GM21367 (cell line): ENCODE measurements around the gene ZNF407.

ENCODE experiments used
- ATAC-seq: cut with Tn5 transposase; IDR thresholded peaks from one replicate; pipeline ENCODE4 v1.9.1; 2021; ENCODE audit not compliant: unreplicated experiment

The ZNF407 gene

DNA sequence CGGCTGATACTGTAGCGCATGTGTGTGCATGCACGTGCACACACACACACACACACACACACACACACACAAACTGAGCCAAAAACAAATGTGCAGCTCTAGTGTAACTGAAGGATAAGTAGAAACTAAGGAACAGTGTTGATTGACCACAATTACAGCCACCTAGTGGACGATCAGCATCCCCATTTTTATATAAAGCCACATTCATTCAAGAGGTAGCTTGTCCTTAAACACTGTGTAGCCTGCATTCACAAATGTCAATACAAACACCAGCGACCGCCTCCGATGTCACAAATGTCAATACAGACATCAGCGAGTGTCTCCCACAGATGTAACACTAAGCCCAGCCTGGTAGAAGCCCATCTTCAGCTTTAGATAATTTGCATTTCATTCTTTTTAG lies 443.9 kb downstream of the ZNF407 start:
- no peak for ATAC-seq

DNA sequence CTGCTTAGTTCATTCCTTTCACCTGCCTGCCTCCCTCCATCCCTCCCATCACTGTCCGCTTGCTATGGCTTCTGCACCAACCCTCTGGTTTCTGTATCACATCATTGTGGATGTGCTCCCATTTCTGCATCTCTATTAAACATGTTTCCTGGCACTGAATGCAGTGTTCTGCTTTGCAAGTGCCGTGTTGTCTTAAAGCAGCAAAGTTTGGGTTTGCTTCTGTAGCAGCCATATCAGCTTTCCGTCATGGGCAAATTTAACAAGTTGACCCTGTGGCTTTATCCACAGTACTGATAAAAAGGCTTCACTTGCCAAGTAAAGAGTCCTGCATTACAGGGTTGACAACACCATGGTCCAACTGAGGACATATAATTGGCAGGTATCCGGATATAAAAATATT lies 445.8 kb downstream of the ZNF407 start:
- no peak for ATAC-seq

DNA sequence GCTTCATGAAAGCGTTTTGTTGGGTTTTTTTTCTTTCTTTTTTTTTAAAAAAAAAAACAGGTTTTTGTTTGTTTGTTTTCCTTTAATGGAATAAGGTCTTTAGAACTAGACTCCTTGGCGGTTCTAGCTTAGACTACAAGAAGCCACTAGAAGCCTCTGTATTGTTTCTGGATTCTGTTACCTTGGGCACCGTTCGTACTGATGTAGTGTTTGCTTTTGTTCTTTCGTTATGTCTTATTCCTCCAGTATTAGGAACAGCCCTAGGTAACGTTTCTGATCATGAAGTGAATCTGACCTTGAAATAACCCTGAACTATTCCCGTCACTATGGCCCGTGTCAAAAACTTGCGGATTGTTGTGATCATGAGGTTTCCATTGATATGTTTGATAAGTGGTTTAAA lies 446.6 kb downstream of the ZNF407 start:
- ATAC-seq = no peak

DNA sequence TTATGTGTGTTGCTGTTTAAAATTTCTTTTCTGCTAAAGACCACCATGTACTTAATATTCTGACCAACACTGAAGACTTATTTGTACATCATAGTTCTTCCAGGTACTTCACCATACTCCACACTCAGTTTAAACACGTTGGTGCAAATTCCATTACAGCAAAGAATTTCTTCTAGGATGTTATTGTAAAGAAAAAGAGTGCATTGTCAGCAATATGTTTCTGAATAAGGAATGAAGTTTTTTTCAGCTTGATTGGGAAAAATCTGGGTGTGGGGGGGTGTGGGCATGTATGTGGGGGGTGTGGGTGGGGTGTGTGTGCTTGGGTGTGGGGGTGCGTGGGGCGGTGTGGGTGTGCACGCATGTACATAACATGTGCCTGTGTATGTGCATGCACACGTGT lies 447.1 kb downstream of the ZNF407 start:
- no peak for ATAC-seq

DNA sequence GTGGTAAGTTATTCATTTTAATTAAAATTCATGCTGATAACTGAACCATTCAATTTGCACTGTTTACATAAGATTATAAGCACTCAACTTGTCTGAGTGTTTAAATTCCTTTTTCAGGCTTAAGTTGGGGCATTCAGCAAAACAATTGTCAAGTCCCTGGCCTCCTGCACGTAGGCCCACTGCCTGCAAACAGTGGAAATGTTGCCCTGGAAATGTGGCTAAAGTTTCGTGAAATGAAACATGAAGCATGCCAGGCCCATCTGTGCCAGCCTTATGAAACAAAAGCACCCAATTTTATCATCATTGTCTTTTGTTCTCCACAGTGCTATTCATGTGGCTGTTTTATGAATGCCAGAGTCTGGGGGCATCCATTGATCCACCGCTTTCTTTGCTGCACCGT lies 447.6 kb downstream of the ZNF407 start:
- ATAC-seq = no peak

DNA sequence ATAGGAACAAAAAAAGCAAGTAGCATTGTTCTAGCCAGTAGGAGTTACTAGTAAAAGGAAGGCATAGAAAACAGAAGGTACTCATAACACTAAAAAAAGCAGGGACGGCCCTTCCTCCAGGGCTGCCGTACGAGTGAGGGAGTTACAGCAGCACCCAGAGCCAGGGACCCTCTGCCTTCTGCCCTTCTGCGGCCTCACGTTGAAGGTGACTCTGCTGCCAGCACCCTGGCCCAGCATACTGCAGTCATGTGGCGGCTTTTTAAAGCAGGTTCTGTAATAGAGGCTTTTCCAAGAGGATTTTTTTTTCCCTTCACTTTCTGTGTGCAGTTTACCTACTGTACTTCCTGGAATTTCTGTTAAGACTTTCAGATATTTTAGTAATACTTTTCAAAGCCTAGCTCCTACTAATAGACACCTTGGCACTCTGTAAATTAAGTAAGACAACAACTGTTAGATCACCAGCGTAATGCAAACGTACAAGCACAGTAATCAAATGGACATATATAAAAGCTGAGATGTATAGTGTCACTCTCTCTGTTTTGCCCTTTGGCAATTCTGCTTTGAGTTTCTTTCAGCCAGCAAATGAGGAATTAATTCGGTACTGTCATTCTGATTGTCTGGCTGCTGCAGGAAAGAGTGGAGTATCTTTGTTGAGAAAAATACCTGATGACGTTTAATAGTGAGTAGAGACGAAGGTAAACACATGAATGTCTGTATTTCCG lies 449.7 kb downstream of the ZNF407 start:
- no peak for ATAC-seq

DNA sequence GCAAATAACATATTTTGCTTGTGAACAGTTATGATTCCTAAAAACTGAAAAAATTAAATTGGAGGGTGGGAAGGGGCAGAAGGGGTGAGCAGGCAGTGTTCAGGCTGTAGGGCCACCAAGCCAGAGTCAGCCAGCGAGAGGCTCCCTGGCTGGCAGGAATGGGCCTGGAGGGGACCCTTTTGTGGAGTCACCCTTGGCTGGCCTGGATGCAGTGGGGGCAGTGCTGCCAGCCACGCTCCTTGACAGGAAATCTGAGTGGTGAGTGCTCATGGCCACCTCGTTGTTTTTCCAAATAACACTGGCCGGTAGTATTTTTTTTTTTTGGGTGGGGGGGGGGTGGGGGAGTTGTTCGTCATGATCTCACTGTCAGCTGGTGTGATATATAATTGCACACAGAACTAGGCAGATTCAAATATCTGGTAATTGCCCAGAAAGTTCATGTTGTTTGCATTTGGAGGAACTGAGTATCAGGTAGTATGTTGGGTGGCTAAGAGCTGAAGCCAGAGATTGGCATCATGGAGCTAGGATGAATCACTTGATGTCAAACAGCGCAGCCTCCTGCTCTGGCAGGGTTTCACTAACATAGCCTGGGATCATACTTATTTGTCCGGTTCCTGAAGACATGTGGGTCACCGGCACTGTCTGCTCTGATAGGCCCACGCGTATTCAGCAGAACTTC lies 451.2 kb downstream of the ZNF407 start:
- ATAC-seq = no peak

DNA sequence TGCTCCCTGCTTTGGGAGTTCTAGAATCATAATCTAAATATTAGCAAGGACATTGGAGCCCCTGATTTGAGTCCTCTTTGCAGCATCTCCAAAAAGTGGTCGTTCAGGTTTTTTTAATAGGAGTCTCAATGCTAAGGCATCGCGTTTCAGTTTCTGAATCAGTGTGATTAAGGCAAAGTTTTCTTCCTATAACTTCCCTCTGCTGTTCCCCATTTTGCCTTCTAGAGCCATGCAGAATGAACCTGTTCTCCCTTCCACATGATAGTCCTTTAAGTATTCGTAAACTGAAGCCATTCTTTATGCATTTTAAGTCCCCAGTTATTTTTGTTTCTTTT lies 451.8 kb downstream of the ZNF407 start:
- ATAC-seq = no peak

DNA sequence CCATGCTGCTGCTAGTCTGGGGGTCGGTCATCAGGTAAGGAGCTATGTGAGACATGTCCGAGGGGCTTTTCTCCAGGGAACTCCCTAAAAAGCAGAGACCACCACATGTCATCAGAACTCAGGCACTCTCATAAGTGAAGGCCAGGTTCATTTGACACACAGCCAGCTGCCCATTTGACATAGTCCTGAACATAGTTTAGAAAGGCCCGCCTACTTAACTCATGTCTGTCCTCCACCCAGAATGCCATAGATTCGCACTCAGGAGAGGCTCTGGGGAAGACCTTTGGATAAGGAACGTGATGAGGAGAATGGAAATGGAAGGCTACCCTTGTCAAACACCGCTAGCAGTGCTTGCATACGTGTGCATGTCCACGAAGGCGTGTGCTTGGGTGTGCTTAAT lies 454.1 kb downstream of the ZNF407 start:
- ATAC-seq = no peak

DNA sequence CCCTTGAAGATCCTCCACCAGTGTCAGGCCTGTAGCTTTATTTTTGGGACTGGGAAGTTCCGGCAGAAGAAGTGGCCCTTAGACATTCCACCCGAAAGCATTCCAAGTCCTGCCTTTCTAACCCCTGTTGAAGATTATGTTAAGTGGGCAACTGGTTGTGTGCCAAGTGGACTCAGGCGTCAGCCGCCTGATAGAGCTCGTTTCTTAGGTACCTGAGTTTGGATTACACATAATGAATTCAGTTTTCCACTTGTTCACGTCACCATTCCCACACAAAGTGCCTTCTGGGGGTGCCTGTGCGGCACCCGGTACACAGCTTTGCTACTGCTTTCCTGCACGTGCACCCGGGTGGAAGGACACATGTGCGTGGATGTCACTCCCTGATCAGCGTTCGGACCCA lies 454.8 kb downstream of the ZNF407 start:
- ATAC-seq = no peak

DNA sequence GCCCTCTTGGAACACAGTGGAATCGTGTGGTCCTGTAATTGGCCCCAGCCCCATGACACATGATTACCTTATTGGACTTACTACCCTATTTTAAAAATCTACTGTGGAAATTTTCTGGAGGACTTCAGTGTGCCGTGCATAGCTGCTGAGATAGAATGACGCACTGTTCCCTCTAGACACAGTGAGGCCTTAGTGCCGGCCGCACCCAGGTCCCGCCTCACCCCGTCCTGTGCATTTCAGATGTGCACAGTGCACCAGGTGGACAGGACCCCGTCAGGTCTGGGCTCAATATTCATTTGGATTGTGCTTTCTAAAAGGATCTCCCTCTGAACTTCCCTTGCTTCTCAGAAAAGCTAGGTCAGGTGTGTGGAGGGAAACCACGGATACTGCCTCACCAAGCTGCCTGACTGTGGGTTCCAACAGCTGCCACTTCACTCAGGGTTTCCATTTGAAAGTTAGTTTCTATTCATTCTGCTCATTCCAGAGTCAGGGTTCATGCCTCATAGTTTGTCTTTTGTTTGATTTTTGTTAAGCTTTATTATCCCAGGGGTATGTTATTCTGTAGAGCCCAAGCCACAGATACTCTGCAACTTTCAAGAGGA lies 455.5 kb downstream of the ZNF407 start:
- no peak for ATAC-seq

DNA sequence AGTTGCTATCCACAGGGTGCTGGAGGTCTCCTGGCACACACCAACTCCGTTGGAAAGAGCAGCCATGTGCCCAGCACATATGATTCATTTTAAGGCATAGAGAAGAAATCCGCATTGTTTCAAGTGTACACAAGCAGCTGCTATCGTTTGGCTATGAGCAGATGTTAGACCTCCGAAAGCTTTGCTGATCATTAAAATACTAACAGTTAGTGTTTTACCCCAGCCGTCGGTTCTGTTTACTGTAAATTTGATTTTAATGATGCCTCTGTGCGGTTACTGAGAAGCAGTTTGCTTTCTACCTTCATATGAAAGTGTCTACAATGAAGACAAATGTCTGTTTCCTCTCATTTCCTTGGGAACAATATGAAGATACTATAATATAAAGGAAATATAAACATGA lies 456.4 kb downstream of the ZNF407 start:
- ATAC-seq = no peak

DNA sequence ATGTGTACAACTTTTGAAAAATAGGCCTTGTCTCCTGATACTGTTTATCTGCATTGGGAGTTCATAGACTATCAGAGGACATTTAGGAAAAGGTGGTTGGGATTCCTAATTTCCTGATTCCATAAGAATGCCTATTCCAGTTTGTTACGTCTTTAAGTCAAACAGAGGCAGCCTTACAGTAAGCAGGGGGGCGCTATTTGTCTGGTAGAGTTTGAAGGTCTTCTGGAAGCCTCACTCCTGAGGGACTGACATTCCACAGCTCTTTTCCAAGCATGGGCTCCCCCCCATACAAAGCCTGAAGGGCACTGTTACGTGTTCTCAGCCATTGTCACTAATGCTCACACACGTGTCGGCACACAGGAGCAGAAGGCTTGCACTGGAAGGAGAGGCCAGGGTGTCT lies 456.9 kb downstream of the ZNF407 start:
- ATAC-seq = no peak

DNA sequence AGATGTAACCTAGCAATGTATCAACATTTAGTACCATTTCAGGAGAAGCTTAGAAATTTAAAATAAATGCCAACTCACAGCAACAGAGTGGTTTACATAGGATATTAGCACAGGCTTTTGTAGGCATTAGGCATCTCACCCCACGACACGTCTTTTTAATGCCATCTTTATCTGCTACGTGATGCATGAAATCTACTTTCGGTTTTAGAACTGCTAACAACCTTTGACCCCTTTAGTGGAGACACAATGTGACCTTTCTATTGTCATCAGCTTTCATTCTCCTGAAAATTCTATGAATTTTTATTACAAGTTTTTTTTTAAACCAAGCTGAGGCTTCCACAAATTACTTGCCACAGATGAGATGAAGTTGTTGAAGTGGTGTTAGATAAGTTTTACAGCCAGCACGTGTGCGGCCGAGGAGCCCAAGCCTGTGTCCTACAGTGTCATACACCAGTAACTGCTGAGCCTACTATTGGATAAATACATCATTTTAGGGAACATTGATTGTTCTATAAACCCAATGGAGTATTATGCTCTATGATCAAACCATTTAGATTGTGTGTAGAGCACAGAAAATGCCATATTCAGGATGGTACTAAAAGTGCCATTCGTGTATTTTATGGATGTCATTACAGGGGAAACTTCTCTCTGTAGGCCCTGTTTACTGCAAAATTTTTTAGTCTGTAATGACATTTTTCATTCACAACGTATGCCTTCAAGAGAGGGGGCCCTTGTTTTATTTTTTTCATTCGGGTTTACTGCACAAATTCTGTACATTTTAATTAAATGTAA lies 459.7 kb downstream of the ZNF407 start:
- no peak for ATAC-seq

DNA sequence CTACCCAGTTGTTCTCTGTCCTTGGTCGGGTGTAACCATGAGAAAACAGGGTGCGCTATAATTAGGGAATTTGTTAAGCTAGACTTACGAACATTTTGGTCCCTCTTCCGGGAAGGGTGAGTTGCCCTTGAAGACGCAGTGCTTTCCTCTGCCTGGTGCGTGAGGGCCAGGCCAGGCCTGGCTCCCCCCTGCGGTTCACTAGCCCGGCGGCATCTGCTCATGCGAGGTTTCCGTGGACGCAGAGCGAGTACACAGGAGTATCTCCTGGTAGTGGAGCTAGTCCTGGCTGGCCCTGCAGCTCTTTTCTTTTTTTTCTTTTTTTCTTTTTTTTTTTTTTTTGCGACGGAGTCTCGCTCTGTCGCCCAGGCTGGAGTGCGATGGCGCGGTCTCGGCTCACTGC lies 462.5 kb downstream of the ZNF407 start:
- no peak for ATAC-seq

DNA sequence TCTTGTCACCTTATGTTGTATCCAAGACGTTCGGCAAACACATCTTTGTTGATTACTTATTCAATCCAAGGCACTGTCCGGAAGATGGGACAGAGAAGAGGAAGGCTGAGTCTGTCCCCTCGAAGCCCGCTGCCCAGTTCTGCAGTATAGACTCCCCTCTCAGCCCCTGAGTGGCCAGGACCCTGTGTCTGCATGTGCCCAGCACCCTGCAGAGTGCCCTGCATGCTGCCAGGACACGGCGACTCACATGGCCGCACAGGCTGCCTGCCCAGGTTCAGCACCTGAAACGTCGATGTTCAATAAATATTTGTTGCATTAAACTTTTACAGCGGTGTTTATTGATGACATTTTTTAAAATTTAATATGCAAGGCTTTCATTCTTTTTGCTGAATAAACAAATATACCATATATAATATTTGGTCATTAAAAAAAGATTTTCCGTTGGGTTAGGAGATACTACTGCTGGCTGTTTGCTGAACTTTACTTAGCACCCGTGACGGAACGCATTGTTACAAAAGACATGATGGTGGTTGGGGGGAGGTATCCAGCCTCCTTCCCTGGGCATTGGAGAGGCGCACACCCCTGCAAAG lies 464.7 kb downstream of the ZNF407 start:
- ATAC-seq = no peak

DNA sequence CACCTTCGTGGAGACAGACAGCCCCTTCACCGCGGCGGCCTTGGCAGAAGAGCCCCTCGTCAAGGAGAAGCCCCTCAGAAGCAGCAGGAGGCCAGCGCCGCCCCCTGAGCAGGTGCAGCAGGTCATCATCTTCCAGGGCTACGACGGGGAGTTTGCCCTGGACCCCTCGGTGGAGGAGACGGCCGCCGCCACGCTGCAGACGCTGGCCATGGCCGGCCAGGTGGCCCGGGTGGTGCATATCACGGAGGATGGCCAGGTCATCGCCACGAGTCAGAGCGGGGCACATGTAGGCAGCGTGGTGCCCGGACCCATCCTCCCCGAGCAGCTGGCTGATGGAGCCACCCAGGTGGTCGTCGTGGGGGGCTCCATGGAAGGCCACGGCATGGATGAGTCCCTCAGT lies 465.5 kb downstream of the ZNF407 start:
- ATAC-seq = no peak

DNA sequence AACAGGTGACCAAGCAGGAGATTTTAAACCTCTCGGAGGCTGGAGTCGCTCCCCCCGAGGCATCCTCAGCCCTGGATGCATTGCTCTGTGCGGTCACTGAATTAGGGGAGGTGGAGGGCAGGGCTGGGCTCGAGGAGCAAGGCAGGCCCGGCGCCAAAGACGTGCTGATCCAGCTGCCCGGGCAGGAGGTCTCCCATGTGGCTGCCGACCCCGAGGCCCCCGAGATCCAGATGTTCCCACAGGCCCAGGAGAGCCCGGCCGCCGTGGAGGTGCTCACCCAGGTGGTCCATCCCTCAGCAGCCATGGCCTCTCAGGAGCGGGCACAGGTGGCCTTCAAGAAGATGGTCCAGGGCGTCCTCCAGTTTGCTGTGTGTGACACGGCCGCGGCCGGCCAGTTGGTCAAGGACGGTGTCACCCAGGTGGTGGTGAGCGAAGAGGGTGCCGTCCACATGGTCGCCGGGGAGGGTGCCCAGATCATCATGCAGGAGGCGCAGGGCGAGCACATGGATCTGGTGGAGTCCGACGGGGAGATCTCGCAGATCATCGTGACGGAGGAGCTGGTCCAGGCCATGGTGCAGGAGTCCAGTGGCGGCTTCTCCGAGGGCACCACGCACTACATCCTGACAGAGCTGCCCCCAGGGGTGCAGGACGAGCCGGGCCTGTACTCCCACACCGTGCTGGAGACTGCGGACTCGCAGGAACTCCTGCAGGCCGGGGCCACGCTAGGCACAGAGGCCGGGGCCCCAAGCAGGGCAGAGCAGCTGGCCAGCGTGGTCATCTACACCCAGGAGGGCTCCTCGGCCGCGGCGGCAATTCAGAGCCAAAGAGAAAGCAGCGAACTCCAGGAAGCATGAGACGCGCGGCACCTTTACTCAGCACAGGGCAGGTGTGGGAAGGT lies 466.2 kb downstream of the ZNF407 start:
- no peak for ATAC-seq

DNA sequence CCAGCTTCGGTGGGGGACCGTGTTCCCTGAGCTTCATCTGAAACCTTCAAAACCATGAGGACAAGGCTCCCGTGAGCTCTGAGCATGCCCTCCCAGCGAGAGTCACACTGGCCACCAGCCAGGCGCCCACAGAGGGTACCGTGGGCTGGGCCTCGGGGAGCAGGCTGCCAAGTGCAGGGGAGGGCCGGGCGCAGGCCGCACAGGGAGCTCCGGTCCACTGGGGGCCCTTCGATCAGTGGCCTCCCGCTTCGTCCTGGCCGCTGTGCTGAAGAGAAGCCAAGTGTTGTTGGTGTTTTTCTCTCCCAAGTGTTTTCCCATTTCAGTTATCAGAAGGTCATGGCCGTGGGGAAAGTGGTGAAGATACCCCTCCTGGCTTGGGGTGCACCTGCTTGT lies 466.8 kb downstream of the ZNF407 start:
- ATAC-seq = no peak

DNA sequence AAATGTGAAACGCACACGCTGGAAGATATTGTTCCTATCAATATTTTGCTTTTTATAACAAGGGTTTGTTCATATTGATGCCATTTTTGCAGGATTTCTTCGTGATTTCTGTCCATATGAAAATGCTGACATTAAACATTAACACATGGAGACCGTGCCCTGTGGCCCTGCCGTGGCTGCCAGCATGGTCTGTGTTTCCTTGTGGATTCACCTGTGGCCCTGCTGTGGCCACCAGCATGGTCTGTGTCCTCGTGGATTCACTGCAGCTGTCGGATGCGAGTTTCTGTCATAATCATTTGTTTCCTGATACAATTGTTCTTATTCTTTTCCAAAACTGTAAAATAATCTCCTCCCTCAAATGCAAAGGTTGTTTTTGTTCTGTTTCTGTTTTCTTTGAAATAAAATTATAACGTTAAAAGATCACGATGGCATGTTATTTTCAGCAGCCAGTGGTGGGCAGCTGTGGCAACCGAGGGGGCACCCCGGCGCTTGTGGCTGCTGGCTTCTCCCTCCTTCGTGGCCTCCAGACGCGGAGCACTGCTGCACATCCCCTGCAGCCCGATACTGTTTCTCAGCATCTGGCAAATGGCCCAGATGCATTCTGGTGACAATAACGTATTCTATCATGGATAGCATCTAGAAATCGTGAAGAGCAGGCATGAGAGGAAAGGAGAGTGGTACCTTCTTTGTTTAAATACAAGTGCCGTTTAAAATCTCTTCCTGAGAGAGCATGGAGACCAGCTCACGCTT lies 467.8 kb downstream of the ZNF407 start:
- ATAC-seq = no peak
